GM18519 (cell line): ENCODE results near the gene SYT7.

Experiments used
- ATAC-seq: cut with Tn5 transposase; IDR thresholded peaks from one replicate; pipeline ENCODE4 v1.9.1; 2021; ENCODE audit warnings: mild to moderate bottlenecking, moderate library complexity; ENCODE audit not compliant: unreplicated experiment, low FRiP score

SYT7 gene

DNA sequence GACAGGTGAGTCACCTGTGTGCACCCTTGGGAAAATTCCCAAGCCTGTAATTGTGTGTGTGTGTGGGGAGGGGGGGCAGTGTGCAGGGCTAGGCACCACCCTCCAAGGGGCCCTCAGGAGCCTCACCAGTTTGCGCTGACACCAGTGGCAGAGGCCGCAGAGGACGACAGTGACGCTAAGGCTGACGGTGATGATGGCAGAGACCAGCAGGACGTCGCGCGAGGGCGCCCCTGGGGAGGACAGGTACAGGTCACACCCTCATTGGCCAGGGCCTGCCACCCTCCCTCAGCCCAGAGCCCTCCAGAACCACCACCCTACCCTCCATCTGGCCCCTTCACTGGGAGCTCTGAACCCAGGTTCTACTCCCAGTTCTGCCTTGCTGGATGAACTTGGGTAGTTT is 24.9 kb downstream of the SYT7 start:
- no peak for ATAC-seq

DNA sequence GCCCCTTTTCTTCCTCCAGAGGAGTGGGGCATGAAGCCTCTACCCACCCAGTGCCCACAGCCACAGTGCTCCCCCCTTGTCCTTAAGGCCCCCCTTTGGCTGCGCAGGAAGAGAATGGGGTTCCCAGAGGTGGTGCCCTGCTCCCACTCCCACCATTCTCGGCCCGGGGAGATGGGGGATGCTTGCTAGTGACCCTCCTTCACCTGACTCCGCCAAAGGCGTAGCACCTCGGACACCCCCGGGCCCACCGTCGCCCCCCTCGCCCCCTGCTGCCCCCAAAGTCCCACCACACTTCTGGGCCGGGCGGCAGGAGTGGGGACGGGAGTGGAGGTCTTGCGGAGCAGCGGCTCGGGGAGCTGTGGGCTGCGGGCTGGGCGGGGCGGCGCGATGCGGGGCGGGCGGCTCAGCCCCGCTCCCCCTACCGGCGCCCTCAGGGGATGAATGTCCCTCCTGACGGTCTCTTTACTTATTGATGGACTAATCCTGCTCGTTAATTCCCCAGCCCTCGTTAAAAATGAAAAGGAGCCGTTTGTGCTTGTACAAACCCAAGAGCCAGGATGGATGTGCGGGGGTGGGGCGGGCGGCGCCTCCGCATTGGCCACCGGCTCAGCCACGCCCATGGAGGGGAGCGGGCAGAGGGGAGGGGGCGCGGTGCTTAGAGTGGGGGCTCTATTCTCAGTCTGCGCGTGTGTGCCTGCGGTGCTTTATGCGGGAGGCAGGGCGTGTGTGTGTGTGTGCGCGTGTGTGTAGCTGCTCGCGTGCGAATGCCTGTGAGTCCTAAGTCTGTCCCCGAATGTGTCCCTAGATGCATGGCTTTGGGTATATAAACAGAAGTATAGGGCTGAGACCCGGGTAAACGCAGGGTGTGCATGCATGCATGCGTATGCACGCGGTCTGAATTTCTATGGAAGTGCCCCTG is 25.6 kb downstream of the SYT7 start:
- ATAC-seq, result no peak

DNA sequence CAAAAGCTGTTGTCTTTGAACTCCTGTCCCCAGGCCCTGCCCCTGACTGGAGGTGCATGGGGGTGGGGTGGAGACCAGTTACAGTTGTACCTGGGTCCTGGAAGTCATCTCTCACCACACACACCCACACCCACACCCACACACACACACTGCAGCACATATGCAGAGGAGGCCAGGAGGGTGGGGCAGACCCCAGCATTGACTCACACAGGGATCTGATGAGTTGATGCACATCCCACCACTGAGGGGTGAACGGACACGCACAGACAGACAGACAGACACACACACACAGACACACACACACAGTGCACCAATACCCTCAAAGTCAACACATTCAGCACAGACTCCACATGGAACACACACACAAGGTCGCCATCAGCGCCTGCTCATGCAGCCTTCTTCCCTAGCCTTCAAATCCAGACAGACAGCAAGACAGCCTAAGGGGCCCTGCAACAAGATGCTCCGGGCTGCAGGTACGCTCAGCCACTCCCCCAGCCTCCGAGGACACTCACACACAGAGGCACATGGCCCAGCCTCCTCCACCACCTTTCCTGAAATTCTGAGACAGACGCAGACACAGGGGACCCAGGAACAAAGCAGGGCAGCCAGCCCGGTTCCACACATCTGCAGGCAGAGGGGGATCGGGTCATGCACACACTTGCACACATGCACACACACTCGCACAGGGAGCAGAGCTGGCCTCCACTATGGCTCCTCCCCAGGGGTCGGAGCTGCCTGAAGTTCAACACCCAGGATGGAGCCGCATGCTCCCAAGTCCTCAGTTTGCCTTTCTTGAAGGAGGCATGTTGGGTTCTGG is 26.5 kb downstream of the SYT7 start:
- no peak for ATAC-seq

DNA sequence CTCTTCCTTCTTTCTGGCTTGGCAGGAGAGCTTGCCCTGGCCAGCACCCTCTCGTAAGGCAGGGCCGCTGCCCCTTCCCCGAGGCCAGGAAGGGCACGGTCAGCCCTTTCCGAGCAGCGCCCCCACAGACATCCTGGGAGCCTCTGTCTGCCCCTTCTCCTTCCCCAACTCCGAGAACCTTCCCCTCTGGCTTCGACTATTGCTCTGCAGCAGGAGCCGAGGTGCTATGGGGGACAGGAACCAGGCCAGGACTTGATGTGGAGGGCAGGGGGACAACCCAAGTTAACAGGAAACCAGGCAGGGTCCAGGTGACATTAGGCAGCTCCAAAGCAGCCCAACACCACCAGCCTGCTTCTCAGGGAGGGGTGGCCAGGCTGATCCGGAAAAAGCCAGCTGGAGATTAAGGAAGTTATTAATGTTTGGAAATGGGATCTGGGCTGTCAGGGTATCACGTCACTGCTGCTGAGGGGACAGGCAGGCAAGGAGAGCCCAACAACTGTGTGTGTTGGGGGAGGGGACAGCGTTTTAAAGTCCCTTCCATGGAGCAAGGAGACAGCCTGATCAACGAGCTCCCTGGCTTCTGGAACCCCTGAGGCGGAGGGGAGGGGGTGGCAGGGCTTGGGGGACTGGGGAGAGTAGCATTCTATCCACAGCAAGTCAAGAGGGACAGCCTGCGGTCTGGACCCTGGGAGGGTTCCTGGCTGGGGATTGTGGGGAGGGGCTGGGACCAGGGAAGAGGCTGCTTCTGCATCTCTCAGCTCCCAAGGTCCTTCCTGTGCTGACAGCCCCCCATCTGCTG is 27.3 kb downstream of the SYT7 start:
- ATAC-seq, result no peak

DNA sequence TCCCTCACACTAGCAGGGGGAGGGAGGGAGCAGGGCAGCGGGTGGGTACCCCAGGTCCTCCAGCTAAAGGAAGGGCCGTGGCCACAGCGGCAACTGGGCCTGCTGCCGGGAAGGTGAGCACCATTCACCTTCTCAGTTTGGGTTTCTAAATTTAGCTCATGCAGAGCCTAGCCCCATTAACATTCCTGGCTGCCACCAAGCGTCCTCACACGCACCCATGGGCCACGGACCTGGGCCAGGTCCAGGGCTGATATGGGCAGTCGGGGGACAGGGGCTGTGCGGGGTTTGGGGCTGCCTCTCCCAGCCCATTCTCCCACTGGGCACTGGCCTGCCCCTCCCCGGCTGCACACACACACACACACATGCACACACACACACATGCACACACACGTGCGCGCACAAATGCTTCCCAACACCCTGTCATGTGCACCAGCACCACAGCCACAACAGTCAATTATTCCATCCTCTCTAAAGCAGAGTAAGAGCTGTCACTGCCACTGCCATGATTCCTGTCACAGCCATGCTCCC is 28.7 kb downstream of the SYT7 start:
- no peak for ATAC-seq

DNA sequence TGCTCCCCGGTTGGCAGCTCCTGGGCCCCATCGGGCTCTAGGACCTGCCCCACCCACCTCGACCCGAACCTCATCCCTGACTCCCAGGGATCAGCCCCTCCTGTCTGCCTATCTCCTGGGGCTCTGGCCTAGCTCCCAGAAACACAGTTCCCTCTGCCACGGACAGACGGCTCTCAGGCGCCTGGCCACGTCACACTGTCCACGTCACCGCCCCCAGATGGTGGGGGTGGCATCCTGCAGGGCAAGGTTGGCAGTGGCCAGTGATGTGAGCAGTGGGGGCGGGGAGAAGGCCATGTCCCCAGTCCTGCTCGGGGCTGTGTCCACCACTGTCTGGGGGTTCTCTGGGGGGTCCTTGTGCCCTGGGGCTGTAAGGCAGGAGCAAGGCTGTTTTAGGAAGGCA is 29.2 kb downstream of the SYT7 start:
- ATAC-seq, result no peak

DNA sequence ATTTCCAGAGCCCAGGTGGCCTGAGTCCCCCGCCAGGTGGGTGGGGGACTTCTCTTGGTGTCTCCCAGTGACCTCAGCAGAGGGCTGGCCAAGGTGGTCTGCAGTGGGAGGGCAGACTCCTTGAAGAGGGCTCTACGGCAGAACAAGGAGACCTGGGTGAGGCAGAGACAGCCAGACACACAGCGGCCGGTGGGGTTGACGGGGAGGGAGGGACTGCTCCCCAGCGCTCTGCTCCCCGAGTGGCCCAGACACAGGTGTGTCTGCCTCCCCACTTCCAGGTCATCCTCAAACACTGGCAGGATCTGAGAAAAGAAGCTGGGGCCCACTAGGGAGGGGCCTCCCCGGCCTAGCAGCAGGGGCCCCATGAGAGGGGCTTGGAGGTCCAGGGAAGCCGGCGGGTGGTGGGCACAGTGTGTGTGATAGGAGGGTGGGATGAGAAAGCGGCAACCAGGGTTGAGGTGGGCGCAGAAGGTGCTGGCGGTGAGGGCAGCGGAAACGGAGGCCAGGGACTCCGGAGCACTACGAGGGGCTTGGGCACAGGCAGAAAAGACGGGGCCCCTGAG is 30.1 kb downstream of the SYT7 start:
- no peak for ATAC-seq

DNA sequence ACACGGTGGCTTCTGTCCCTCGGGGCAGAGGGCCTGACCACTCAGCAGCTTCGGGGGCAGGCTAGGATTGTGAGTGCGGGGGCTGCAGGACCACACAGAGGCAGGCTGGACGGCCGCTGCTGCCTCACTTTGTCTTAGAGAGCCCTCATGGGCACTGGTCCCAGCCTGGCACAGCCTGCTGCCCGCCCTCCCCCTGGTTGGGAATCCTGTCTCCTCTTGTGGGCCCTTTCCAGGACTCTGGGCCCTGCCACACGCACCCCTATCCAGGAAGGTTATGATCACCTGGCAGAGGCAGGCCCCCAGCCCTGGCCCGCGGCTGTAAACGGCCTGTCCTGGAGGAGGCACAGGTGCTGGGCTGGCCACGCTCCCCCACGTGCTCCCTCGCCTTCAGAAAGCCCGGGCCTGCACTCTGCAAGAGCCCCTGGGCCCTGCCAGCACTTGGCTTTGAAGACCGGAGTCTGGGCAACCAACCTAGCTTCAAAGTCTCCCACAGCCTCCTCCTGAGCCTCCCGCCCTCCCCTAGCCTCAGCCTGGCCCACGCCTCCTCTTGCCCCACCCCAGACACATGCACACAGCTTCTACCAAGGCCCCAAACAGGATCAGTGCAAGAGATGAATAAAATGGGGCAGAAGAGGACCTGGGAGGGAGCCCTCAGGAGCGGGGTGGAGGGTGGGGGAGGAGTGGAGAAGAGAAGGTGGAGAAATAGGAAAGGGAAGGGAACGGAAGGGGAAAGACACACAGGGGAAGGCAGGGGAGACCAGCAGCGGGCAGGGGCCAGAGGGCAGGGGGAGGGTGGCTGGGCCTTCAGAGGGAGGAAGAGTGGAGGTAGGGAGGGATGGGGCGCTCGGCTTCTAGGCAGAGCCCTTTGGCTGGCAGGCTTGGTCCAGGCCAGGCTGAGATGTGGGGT is 31.0 kb downstream of the SYT7 start:
- ATAC-seq, result no peak

DNA sequence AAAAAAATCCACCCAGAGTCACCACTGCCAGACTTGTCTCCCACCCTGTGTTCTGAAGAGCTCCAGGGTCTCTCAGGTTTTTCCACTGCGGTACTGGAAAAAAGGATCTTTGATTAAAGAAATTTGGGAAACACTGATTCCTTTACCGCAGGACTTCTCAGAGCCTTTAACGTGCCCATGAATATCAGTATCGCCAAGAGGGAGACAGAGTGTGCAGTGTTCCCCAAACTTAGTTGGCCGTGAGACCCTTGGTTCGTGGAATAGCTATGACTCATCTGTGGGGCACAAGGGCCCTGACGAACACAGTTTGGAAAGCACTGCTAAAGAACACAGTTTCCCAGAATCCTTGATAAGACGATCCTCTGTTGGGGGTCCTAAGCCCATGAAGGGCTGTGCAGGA is 31.7 kb downstream of the SYT7 start:
- ATAC-seq, result no peak

DNA sequence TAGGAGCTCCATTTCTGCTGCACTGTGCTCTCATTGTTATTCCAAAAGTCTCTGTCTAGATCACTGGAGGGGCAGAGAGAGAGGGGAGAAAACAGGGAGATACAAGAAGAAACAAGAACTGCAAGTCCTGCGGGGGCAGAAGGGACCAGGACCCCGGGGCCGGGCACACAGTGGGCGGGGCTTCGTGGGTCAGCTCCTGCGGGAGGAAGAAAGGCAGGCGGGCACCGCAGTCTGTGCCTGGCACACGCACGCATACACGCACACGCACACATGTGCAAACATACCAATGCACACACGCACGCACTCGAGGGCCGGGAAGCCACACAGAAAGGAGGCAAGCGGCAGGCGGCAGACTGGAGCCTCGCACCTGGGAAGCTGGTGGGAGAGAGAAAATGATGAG is 33.6 kb downstream of the SYT7 start:
- no peak for ATAC-seq

DNA sequence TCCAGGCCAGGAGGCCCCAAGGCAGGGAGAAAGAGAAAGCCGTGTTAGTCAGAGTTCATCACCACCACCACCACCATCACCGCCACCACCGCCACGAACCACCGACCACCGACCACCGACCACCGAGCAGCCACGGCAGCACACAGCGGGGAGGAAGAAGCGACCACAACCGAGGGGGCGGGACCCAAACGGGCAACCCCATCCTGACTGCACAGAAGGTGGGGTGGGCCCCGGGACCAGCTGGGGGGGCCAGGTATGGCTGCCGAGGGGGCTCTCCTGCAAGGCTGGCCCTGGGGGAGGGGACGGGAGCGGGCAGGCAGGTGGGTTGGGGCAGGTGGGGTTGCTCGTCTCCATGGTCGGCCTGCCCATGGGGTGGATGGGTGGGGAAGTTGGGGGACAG is 34.2 kb downstream of the SYT7 start:
- ATAC-seq, result no peak

DNA sequence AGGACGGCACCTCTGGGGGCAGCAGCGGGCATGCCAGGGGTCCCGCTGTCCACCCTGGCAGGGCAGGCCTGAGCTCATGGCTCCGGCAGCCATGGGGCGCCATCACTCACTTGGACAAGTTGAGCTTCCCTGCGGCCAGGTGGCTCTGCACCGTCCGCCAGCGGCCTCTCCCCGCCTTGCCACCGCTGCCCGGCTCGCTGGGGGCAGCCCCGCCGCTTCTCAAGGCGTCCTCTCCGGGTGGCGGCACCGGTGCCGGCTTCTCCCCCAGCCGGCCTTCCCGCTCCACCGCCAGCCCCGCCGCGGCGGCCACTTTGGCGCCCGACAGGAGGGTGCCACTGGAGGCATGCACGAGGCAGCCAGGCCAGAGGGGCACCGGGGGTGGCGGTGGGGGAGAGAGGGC is 35.0 kb downstream of the SYT7 start:
- no peak for ATAC-seq

DNA sequence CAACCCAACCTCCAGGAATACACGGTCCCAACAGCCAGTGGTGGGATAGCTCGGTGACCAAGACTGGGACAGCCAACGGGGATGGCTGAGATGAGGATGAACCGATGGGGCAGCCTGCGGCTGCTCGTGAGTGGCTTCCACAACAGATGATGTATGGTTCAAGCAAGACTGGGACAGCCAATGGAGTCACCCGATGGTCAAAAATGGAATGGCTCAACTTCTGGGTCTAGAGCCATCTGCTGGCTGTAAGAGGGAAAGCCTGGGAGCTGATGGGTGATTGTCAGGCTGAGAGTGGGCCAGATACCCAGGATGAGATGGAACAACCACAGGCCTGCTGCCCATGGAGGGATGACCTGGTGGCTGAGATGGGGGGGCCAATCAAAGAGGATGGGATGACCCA is 35.5 kb downstream of the SYT7 start:
- no peak for ATAC-seq

DNA sequence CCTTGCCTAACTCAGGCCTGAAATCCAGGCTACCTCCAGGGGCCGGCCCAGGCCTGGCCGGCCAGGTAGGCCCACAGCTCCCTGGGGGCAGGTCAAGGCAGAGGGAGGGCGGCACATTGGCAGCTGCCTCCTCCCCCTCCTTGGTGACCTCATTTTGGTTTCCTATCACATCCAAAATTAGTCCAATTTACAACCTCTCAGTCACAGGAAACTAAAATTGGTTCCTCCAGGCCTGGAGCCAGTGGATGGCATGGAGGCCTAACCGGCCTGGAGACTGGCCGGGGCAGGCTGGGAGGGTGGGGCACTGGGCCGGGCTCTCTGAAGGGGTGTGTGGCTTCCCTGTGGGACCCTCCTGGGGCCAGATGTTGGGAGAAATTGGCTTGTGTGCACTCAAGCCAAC is 36.4 kb downstream of the SYT7 start:
- ATAC-seq, result no peak

DNA sequence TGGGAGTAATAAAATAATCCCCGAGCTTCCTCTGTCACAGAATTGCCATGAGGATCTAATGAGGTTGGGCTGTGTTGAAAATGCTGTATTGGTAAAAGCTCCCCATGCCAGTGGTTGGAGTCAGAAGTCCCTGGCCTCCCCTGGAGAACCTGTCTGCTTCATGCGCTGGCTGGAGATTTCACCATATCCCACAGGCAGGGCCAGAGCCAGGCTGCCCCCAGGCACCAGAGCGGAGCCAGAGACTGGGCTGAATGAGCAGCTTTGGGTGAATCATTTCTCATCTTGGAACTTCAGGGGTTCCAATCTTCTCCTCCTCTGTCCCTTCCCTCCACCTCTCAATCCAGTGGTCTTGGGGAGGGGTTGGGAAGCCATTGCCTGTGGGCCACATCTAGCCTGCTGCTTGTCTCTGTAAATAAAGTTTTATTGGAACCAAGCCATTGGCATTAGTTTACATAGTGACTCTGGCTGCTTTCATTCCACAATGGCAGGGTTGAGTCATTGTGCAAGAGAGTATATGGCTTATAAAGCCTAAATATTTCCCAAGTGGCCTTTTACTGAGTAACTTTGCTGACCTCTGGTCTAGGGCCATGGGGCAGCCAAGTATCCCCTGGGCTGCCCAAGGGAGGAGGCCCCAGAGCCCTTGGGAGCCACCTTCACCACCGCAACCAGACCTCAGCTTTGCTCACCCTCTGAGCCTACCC is 37.1 kb downstream of the SYT7 start:
- no peak for ATAC-seq

DNA sequence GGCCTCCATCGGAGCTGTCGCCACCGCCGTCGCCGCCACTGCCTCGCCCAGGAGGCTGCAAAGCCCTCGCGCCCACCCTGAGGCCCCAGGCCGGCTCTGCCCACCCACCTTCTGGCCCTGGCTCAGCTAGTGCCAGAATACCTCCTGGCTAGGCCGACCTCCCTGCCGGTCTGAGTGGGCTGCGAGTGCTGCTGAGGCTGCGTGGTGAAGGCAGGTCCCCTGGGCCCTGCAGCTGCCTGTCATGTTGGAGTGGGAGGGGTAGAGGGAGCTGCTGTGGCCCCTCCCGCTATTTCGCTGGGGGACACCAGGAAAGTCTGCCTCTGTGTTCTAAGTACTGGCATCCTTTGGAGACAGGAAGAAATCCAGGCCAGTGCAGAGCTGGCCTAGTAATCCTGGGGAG is 38.2 kb downstream of the SYT7 start:
- ATAC-seq, result no peak

DNA sequence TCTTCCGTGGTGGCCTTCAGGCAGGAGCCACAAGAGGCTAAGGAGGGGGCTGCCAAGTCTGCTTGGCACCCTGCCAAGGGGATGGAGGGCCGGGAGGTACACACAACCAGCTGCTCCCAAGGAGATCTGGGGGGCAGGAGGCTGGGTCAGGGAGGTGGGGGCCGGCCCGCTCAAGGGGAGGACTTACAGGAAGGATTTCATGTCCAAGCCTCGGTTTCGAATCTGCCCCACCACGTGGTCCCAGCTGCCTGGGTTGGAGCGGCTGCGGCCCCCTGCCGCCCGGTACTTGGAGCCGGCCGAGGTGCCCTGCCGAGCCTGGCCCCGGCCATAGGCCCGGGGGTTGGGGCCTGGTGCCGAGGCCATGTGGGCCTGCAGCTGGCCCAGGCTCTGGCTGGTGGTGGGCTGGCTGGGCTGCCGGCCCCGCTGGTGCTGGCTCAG is 38.8 kb downstream of the SYT7 start:
- ATAC-seq, result no peak

DNA sequence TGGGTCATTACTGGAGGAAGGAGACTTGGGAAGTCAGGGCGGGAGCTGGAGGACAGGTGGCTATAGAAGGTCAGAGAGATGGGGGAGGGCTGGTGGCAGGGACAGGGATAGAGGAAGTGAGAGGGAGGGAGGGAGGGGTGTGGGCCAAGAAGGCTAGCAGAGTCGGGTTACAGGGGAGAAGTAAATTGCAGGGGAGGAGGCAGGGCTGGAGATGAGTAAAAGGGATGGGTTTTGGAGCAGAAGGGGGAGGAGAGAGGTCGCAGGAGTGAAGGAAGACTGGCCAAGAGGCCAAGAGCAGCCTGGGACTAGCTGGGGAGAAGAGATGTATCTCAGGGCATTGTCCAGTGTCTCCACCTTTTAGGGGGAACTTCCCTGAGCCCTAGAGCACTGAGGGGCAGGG is 39.3 kb downstream of the SYT7 start:
- ATAC-seq, result no peak

DNA sequence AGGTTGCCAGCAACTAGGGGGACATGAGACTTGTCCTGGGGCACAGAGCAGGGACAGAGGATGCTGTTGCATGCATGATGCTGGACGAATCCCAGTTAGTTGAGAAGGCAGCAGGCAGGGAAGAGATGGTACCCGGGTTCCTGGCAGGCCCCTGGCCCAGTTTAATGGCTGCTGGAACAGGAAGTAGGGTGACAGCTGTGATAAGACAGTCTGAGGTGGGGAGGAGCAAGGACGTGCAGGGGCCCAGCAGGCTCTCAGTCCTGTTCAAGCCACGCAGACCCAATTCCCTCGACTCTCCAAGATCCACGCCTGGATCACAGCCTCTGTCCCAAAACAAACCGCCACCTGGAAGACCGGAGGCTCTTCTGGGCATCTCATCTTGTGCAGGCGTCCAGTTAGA is 40.3 kb downstream of the SYT7 start:
- no peak for ATAC-seq
